Rectal smooth muscle tissue (tissue), 1 donor: ENCODE data around the gene TEX54.
A peak's percentile ranks its signal among the peaks of the same experiment; 100 is the strongest.
"Not testable (repeated sequence)": the region's sequence is repeated elsewhere in the genome, so short reads cannot be mapped to it uniquely, and the experiment has no call there.

ENCODE experiments used
- H3K27ac ChIP-seq: one replicate; pipeline ENCODE4 v1.7.0; 2013; ENCODE audit warnings: low read depth, low read length, inconsistent platforms
- H3K27me3 ChIP-seq: one replicate; pipeline ENCODE4 v1.7.0; 2013; ENCODE audit warnings: low read length; ENCODE audit not compliant: control insufficient read depth, insufficient read depth
- H3K36me3 ChIP-seq: one replicate; pipeline ENCODE4 v1.7.0; 2013; ENCODE audit warnings: low read length; ENCODE audit not compliant: control insufficient read depth, insufficient read depth
- H3K4me1 ChIP-seq: one replicate; pipeline ENCODE4 v1.7.0; 2013; ENCODE audit warnings: low read length; ENCODE audit not compliant: control insufficient read depth, insufficient read depth
- H3K4me3 ChIP-seq: one replicate; pipeline ENCODE4 v1.7.0; 2013; ENCODE audit warnings: low read length
- H3K9ac ChIP-seq: one replicate; pipeline ENCODE4 v1.7.0; 2013; ENCODE audit warnings: low read length

The TEX54 gene

GRCh38 chr11:62863687-62864335 lies 31.2 kb upstream of the TEX54 start:
- H3K36me3 ChIP-seq, result no peaks in the 10 kb centered on the region
- no peaks in the 10 kb centered on the region for H3K4me1 ChIP-seq
- H3K9ac ChIP-seq, result no peak overlapping the region
- no peak overlapping the region for H3K4me3 ChIP-seq
- H3K27me3 ChIP-seq, result no peaks in the 10 kb centered on the region
- no peak overlapping the region for H3K27ac ChIP-seq

GRCh38 chr11:62861564-62862192 lies 29.0 kb upstream of the TEX54 start:
- H3K4me3 ChIP-seq, H3K4me1 ChIP-seq, H3K27me3 ChIP-seq, H3K36me3 ChIP-seq, H3K27ac ChIP-seq, H3K9ac ChIP-seq: not testable (repeated sequence)

DNA sequence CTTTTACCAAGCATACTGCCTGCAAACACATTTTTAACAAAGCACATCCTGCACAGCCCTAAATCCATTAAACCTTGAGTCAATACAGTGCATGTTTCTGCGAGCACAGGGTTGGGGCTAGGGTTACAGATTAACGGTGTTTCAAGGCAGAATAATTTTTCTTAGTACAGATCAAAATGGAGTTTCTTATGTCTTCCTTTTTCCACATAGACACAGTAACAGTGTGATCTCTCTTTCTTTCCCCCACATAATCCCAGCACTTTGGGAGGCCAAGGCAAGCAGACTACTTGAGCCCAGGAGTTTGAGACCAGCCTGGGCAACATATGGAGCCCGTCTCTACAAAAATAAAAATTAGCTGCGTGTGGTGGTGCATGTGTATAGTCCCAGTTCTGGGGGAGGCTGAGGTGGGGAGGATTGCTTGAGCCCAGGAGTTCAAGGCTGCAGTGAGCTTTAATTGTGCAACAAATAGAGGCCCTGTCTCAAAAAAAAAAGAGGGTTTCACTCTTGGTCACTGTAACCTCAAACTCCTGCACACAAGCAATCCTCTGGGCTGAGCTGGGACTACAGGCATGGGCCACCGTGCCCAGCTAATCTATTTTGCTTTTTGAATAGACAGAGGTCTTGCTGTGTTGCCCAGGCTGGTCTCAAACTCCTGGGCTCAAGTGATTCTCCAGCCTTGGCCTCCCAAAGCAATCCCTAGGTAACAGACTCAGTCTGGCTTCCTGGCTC lies 28.4 kb upstream of the TEX54 start:
- no peak overlapping the region for H3K27ac ChIP-seq
- H3K4me1 ChIP-seq, result no peaks in the 10 kb centered on the region
- no peaks in the 10 kb centered on the region for H3K27me3 ChIP-seq
- H3K4me3 ChIP-seq, result no peak overlapping the region
- no peaks in the 10 kb centered on the region for H3K36me3 ChIP-seq
- H3K9ac ChIP-seq, result no peak overlapping the region

GRCh38 chr11:62859281-62859703 lies 26.7 kb upstream of the TEX54 start:
- H3K9ac ChIP-seq, H3K4me1 ChIP-seq, H3K27ac ChIP-seq, H3K4me3 ChIP-seq, H3K27me3 ChIP-seq, H3K36me3 ChIP-seq: not testable (repeated sequence)

DNA sequence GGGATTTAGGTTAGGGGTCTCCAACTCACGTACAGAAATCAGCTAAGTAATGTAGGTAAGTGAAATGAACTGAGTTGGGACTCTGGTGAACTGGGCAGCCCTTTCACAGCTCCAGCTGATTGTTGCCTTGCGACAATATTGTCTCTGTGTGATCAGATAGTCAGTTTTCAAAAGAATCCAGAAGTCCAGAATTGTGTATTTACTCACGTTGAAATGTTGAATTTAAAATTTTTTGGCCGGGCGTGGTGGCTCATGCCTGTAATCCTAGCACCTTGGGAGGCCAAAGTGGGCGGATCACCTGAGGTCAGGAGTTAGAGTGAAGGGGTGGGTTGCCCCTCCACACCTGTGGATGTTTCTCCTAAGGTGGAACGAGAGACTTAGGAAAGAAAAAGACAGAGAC lies 25.6 kb upstream of the TEX54 start:
- H3K27ac ChIP-seq, result no peak overlapping the region
- H3K4me3 ChIP-seq, result no peak overlapping the region
- H3K4me1 ChIP-seq, result peaks cover 17% of the 10 kb centered on the region
- no peak overlapping the region for H3K9ac ChIP-seq
- H3K36me3 ChIP-seq, result peaks cover 6% of the 10 kb centered on the region
- no peaks in the 10 kb centered on the region for H3K27me3 ChIP-seq

DNA sequence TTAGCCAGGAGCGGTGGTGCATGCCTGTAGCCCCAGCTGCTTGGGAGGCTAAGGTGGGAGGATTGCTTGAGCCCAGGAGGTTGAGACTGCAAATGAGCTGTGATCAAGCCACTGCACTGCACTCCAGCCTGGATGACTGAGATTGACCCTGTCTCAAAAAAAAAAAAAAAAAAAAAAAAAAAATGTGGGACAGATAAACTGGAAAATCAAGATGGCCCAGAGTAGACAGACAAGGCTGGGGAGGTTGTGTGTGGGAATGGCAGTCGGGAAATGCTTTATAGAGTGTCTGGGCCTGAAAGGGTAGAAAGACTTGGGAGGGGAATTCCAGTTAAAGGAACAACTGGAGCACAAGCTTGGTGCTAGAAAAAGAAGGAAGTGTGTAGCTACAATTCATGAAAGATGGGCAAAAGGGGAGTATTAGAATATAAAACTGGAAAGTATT lies 24.9 kb upstream of the TEX54 start:
- H3K27ac ChIP-seq, result no peak overlapping the region
- no peak overlapping the region for H3K4me3 ChIP-seq
- H3K4me1 ChIP-seq, result peaks cover 17% of the 10 kb centered on the region
- no peaks in the 10 kb centered on the region for H3K27me3 ChIP-seq
- peaks cover 10% of the 10 kb centered on the region for H3K36me3 ChIP-seq
- H3K9ac ChIP-seq, result no peak overlapping the region

DNA sequence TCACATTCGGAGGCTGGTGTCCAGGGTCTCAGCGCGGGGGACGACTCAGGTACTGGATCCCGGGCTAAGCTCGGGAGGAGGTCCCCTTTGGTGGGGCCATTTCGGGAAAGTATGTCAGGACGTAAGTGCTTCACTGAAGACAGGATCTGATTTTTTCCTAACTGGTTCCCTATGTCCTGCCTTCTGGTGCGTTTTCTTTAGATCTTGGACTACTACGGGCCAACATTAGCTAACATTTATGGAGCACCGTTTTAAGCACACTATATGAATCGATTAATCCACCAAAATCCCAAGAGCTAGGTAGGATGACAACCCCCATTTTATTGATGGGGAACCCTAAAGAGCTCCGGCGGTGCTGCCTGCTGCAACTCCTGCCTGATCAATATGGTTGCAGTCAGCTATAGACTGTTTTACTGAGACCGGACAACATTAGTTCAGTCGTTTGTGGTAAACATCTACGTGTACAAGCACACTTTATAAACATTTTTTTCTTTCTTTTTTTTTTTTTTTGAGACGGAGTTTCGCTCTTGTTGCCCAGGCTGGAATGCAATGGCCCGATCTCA lies 23.8 kb upstream of the TEX54 start:
- Histone ChIP-seq H3K27me3 (no peaks in the 10 kb centered on the region), H3K9ac (peak overlapping the region; percentile 81), H3K27ac (peak overlapping the region; percentile 40), H3K36me3 (peaks cover 17% of the 10 kb centered on the region), H3K4me1 (peaks cover 17% of the 10 kb centered on the region), H3K4me3 (peak overlapping the region; percentile 86)

GRCh38 chr11:62855571-62856332 lies 23.1 kb upstream of the TEX54 start:
- Histone ChIP-seq H3K4me3 (peak overlapping the region; percentile 86), H3K27ac (peak overlapping the region; percentile 79), H3K36me3 (peaks cover 17% of the 10 kb centered on the region), H3K4me1 (peaks cover 17% of the 10 kb centered on the region), H3K27me3 (no peaks in the 10 kb centered on the region), H3K9ac (peak overlapping the region; percentile 81)

DNA sequence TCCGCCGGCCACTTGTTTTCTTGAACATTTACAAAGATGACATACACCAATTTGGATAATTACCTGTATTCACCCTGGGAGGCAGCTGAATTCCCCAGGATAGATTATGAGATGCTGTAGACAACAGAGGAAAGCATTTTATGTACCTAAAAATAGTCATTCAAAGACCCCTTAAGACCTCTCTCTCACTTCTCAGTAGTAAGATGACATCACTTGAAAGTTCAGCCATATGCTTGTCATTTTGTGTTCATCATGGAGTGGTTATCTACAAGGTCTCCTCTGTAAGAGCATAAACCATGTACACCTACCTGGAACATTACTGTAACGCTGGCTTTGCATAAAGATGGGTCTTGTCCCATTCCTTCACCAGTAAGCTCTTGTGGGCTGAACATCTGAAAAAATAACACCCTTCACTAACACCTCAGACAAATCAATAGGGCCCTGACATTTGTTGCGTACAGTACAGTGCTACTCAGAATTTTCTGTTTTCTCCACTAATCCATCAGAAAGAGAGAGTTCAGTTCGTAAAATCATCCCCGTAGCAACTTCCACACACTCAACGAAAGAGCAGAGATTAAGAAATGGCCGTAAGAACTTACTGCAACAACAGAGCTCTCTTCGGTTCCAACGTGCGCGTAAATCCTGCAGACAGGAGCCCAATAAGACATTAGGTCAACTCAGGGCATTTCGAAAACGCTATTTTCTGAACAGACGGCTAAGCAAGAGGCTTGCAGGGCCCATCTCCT lies 22.4 kb upstream of the TEX54 start:
- H3K36me3 ChIP-seq, result peaks cover 17% of the 10 kb centered on the region
- H3K27ac ChIP-seq, result peak overlapping the region; percentile 79
- no peaks in the 10 kb centered on the region for H3K27me3 ChIP-seq
- peak overlapping the region; percentile 83 for H3K4me3 ChIP-seq
- peaks cover 17% of the 10 kb centered on the region for H3K4me1 ChIP-seq
- H3K9ac ChIP-seq, result peak overlapping the region; percentile 59

DNA sequence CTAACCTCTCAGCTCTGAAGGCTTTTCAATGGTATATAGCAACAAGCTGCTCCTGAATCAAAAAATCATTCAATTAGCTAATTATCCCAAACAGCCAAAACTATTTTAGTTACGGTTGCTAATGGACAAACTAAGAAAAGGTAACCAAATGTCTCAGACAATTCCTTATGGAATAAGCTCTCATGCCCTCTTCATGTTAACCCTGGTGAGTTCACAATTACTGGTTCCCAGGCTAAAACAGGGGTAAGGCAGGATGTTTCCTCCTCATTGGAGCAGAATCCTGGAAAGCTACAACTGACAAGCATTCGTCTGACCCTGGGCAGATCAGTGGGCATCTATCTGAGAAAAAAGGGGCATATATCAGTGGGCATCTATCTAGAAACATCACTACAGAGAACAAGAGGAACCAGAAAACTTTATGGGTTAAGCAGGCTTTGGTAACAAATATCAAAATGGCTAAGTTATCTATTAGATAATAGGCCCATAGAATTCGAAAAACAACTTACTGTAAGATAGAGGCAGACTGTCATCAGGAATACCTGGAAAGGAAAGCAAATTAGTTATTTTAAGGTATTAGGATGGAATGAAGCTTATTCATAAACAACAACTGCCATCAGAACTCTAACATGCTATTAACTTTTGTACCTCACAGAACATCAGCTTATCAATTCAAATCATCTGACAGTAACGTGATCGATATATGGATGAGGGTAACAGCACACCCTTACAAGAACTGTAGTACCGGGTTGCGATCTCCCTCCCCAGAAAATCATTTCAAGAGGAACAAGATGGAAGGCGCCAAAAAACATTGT lies 21.6 kb upstream of the TEX54 start:
- no peak overlapping the region for H3K27ac ChIP-seq
- H3K9ac ChIP-seq, result no peak overlapping the region
- peak overlapping the region; percentile 83 for H3K4me3 ChIP-seq
- peaks cover 17% of the 10 kb centered on the region for H3K4me1 ChIP-seq
- H3K36me3 ChIP-seq, result peaks cover 17% of the 10 kb centered on the region
- no peaks in the 10 kb centered on the region for H3K27me3 ChIP-seq
